Measurements from ENCODE around the gene SCD5.
A peak's percentile ranks its signal among the peaks of the same experiment; 100 is the strongest.

Gene SCD5

DNA sequence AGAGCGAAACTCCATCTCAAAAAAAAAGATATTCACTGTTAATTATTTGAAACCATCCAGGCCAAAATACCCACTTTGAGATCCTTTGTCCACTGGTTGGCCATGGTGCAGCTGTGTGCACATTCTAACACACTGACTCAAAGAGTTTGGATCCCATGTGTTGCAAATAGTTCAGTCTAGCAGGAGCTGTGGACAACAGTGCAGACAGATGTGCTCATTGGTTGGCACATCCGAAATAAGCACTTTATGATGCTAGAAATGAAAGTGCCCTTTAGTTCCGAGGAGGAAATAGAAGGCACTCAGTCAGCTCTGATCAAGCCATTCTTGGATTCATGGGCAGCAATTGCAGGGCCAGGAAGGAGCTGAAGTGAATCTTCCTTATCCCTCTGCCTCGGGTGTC lies 173.8 kb downstream of the SCD5 start:
- DNase-seq = no peak

DNA sequence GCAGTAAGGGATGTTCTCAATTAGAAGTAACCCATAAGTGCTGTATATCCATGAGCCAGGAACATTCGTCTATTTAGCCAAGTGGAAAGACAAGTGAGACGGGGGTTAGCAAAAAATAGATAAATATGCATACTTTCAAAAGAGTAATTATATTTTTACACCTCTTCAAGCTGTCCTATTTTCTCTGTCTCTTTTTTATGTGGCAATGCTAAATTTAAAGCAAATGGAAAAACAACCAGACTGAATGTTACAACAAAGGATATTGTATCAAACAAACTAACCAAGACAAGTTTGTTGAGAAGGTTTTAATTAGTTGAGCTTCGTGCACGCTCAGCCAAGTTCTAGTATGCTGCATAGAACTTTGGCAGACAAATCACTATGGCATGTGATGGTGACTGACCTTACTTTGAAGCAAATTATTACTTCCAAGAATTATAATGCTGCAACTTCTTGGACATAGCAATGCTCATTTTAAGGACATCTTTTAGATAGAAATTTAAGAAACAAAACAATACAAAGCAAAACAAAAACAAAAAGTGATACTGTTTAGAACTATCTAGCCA lies 175.4 kb downstream of the SCD5 start:
- DNase-seq = no peak

DNA sequence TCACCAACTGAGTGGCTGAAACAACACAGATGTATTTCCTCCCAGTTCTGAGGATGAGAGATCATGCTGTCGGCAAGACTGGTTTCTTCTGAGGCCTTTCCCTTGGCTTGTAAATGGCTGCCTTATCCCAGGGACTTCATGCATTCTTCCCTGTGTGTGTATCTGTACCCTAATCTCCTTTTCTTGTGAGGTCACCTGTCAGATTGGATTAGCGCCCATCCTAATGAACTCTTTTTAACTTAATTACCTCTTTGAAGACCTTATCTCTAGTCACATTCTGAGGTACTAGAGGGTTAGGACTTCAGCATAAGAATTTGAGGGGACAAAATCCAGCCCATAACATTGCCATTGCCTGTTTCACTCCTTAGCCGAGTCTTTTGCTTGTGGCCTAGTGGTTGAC lies 177.3 kb downstream of the SCD5 start:
- DNase-seq = no peak

DNA sequence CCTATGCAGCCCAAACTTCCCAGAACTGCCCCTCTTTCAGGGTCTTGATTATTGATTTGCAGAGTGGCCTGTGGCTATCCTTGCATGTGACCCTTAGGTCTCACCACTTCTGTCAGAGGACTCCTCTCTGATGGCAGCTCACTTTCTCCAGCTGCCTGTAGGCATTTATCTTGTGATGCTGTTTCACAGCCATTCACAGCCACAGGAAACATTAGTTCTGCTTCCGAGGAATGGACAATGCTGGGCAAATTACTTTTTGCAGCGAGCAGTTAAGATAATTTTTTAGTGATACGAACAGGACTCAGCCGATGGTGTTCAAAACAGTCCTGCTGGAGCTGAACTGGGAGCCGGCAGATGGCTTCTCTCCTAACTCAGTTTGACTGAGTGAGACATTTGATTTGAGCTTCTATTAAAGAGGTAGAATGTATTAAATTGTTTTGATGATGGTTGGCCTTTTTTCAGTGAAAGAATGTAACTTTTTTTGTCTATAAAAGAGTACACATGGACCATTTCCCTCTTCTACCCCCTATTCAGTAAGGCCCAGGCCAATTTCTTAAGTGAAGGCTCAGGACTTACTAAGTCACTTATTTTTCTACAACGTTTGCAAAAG lies 178.4 kb downstream of the SCD5 start:
- DNase-seq = no peak

DNA sequence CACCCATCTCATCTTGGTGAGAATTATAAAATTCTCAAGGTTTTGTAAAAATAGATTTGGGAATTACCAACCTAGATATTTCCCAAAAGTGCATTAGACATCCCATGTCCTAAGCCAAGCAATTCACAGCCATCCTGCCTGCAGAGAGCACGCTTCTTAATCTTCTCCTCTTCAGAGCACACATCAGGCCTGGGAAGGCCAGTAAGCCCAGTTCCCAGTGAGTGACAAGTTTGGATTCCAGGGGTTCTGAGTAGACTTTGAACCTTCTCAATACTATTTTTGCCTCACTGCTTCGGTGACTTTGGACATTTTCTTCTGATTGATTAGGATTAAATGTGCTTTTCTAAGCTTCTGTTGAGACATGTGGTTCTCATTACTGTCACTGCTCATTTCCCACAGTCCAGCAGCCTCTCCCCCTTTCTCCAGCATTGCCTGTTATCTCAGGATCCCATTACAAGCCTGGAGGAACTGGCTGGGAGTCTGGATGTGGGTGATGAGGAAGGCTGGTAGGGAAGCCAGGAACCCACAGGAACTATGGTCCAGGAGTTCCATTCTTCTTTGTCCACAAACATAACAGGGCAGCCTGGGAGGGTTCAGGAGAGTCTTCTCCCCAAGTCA lies 180.4 kb downstream of the SCD5 start:
- no peak for DNase-seq

DNA sequence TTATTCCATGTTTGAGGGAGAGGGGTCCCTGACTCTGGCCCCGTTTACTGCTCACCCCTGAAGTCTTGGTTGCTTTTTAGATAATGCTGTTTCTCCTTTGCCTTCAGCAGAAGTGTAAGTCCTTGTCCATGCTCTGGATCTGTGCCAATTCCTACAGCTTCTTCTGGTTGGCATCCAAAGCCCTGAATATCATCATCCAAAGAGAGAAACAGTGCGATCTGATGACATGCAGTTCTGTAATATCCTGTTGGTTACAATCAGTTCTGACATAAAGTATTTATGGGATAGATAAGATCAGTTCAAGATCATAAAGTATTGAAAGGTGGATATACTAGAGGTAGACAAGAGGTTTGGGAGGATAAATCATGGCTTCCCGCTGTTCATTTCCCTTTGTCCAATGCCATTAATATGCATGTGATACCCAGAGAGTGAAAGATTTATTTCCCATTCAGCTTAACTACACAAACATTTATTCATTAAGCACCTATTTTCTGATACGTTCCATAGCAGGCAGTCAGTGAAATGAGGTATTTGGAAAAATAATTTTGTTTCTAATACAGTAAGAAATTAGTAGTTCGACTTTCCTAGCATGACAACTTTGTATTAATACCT lies 183.7 kb downstream of the SCD5 start:
- DNase-seq = no peak

DNA sequence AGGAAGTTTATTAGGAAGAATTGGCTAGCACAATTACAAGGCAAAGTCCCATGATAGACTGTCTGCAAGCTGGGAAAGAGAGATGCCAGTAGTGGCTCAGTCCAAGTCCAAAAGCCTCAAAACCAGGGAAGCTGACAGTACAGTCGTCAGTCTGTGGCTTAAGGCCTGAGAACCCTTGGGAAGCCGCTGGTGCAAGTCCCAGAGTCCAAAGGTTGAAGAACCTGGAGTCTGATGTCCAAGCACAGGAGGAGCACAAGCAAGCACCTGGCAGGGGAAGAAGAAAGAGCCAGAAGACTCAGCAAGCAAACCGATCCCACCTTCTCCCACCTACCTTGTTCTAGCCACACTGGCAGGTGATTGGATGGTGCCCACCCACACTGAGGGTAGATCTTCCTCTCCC lies 185.5 kb downstream of the SCD5 start:
- no peak for DNase-seq

DNA sequence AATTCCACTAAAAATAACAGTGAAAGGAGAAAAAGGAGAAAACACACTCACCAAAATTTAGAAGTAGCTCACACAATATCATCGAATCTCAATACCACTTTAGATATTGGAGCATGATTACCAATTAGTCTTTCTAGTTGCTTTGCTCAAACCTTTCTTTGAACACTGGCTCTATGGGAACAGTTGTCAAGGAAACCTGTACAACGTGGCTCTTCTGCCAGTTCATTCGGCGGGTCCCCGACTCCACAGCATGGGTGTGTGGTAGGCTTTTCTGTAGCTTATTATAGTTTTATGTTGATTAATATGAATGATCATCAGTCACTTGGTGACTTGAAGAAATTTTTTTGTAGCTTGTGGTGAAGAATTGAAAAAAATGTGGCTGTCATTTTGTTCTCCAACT lies 186.6 kb downstream of the SCD5 start:
- DNase-seq = peak in 1 of 2 experiments; percentile 25

DNA sequence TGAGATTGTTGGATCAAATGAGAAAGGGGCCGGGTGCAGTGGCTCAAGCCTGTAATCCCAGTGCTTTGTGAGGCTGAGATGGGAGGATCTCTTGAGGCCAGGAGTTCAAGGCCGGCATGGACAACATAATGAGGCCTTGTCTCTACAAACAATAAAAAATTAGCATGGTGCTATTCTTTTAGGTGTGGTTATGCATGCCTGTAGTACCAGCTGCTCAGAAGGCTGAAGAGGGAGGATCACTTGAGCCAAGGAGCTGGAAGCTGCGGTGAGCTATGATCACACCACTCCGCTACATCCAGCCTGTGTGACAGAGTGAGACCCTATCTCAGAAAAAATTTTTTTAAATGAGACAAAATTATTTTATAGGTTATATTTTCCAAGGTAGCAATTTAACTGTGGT lies 187.1 kb downstream of the SCD5 start:
- no peak for DNase-seq

DNA sequence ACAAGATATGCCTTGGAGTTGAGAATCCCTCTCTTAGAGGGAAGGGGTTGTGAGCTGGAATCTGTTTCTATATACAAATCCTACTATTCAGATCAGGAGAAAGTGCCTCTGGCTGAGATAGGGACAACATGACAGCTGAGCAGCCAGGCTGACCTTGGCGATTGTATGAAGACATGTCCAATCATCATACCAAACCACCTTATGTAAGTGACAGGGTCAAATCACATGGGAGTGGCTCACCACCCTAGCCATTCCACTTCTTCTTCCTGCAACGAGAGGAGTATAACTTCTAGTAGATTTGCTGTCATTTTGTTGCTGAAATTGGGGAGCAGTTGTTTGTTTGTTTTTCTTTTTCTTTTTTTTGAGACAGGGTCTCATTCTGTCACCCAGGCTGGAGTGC lies 188.6 kb downstream of the SCD5 start:
- DNase-seq = no peak

DNA sequence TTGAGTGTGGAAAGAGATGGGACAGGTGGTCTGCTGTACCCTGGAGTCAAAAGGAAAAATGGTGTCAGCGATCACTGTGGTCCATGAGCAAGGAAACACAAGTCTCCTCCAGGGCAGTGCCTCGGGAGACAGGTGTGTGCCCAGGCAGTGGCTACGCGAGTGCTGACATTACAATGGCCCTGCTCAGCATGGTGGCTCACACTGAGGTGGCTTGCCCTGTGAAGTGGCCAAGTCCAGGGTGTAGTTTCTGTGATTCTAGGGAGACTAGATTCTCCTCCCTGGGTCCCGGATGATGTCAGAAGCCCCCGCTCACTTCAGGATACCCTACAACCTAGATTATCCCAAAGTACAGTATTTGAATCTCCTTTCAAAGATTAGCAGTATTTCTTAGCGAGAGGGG lies 192.0 kb downstream of the SCD5 start:
- DNase-seq = no peak

DNA sequence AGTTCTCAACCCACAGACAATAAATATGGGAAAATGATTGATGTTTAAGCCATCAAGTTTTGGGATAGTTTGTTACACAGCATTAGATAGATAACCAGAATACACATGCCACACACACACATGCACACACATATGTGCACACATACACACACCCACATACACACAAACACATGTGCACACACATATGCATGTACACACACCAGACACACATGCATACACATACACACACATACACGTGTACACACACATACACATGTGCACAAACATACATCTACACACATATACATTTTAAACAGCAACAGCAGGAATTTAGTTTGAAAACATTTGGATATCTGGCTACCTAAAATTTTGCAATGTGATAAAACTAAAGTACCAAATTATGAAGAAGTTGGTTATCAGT lies 194.1 kb downstream of the SCD5 start:
- no peak for DNase-seq

DNA sequence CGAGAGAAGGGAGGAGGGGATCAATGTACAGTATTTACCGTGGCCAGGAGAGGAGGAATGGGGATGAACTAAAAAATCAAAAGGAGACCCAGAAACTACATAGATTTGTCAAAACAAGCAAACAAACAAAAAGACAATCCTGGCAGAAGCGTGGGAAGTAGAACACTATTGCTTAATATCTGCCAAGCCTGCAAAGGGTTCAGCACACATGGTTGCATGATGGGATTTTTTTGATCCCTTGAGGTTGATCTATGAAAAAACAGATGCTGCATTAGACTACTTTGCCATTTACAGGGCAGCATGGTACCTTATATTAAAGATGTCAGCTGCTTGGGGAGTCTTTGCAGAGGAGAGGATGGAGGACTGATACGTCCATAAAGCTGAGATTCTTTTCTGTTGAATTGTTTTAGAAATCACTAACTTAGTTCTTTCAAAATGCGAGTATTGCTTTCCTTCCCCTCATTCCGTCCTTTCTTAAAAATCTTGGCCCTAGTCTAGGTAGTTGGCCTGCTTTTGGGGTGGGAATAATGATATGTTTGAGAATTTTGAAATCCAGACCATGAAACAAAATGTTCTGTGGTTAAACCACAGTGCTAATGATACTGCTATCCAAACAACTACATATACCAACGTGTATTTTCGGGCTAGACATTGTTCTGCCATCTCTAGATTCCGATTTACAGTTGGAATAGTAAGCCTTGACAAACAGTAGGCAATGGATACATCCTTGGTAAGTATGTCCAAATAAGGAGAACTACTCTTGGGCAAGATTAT lies 197.2 kb downstream of the SCD5 start:
- no peak for DNase-seq

DNA sequence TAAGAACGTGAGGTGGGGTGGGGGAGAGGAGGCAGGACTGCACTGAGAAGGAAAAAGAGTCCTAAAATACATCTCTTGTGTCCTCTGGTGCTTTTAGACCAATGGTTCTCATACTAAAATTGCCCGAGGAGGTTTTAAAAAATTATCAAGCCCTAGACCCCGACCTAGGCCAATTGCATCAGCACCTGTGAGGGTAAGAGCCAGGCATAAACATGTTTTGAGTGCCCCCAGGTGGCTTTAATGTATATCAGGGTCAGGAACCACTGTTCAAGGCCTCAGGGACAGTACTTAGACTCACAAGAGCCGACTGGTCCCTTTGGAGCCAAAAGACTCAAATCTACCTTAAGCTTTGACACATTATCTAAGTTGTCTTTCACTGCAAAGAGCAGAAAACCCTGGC lies 199.3 kb downstream of the SCD5 start:
- DNase-seq = peak in 1 of 2 experiments; percentile 30

DNA sequence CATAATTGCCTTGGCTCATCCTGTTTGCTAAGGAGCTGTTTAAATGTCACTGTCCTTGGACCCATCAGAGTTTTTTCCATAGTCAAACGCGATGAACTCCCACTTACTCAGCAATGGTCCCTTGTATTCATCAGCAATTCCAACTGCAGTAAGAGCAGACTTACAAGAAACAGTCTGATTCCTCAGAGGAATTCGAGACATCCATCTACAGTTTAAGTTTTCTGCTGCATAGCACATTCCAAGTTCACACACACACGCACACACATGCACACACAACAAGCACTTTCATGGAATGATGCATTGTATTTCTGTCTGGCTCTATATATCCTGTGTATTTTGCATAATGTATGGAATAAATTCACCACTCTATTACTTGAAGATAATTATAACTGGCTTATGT lies 204.1 kb downstream of the SCD5 start:
- DNase-seq = no peak

DNA sequence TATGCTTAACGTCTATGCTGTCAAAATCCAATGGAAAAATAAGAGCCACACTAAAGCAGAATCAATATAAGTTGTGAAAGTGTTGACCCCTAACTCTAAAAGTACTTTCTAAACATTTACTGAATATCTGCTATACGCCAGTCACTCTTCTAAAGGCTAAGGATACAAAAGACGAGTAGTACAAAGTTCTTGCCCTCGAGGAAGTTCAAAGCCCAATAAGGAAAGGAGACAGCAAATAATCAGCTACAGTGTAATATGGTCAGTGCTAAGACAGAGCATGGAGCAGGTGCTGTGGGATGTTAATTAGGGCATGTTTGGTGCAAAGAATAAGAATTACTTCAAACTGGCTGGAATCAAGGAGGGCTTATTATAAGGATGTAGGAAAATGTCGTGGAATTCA lies 205.2 kb downstream of the SCD5 start:
- DNase-seq = no peak

DNA sequence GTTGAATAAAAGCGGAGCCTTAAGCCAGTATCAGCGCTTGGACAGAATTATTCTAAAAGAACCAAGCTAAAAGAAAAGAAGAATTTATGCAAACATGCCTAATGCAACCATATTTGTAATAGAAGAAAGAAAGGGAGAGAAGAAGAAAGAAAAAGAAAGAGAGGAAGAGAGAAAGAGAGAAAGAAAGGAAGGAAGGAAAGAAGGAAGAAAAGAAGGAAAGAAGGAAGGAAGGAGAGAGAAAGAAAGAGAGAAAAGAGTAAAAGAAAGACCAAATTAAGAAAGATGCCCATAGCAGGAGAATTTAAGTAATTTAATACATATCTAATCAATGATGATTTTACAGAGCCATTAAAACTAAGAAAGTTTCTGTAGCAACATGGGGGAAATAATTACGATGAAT lies 206.0 kb downstream of the SCD5 start:
- DNase-seq = no peak

DNA sequence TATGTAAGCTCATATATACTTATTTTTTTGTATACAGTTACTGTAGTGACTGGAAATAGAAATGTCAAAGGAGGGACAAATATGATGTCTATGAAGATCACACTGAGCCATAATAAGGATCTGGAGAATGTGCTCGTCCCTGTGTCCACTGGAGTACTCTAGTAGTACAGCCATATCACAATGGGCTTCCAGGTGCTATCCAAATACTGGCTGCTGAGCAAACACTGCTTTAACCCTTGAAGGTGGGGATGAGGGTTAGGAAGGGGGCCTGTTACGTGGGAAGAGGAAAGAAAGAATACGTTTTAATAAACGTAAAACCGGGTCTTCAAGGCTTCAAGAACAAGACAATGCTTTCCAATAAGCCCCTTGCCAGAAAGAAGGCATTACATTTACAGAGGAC lies 207.0 kb downstream of the SCD5 start:
- DNase-seq = no peak

DNA sequence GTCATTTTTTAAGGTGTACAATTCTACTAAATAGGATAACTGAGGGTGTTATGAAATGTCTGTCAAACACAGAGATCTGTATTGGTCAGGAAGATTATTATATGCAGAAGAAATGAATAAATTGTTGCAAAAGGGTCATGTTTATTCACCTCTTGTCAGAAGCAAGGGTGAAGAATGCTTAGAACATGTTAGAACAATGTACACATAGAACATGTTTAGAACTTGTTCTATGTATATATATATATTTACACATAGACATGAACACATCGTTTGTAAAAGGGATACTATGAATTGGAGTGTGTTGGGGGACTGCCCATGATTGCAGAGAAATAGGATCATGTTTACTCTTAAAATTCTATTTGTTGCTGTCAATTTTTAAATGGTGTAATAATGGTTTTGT lies 208.8 kb downstream of the SCD5 start:
- DNase-seq = no peak

DNA sequence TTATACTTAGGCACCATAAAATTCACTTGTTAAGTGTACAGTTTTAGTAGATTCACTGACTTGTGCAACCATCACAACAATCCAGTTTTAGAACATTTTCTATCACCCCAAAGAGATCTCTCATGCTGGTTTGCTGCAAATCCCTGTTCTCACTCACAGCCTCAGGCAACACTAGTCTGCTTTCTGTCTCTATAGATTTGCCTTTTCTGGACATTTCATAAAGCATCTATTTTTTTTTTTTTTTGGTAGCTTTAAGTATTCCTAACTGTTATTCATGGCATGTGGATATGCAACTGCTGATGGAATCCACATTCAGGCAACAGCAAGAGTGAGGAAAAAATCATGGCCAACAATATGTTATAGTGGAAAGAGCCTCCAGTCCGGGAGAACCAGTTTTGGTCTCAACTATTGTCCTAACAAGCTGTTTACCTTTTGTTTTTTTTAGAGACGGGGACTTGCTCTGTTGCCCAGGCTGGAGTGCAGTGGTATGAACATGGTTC lies 209.8 kb downstream of the SCD5 start:
- no peak for DNase-seq

DNA sequence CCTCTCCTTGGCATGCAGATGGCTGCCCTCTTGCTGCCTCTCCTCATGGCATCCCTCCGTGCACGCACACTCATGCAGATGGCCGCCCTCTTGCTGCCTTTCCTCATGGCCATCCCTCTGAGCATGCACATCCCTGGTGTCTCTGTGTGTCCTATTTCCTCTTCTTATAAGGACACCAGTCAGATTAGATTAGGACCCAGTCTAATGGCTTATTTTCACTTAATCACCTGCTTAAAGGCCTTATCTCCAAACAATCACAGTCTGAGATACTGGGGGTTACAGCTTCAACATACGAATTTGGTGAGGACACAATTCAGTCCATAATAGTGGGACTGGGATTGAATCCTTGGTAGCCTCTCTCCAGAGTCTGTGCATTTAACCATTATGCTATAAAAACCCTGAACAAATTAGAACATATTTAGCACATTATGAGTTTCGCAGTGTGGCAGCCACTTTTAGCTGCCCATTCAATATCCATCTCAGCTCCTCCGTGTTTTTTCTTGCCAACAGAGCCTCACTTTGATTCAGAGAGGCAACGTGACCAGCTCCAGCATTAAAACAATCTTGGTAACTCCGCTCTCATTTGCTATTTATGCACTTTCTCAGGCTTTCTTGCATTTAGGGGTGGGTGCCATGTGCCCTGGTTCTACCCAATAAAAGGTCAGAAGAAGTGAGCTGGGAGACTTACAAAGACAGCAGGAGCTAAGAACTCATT lies 210.6 kb downstream of the SCD5 start:
- no peak for DNase-seq

DNA sequence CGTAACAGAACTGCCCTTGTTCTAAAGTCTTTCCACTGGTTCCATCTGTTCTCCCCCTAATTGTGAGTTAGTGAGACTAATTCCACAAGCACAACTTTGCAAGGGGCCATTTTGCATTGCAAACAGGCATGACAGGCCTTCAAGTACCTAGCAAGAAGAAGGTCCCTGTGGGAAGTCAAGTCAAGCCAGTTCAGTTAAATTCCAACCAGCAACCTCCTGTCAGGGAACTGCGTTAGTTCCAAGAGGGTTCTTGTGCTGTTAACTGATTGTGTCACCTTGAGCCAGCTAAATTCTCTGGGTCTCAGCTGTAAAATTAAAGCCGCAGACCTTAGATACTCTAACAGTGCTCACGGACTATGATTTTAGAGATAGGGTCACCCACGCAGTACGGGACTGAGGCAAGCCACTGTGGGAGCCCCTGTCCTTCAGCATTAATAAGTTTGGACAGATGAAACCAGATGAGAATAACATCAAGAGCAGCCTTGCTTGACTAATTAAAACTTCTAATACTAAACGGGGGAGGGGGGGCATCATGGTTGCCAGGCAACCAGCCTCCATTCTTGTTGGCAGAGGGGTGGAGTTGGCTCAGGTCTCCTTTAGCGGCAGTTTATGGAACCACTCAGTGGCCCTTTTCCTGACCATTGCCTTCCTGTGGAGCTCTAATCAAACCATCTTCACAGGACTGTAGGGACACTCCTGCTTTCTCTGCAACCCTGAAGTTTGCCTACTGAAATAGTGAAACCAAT lies 212.7 kb downstream of the SCD5 start:
- no peak for DNase-seq

Data from NCI-H2081 (cell line).